ENCODE data around the gene HDAC4. TPM values are rescaled to one million over a fixed set of nuclear protein-coding genes. Genes with fewer than 3 reads are reported as not detected.

HDAC4 gene
- total and polyA plus RNA-seq, 2 of the 8 experiments (the other 6 are each of a cell fraction or from before 2014, with no cell fraction given): 15.4 to 31.5 TPM

DNA sequence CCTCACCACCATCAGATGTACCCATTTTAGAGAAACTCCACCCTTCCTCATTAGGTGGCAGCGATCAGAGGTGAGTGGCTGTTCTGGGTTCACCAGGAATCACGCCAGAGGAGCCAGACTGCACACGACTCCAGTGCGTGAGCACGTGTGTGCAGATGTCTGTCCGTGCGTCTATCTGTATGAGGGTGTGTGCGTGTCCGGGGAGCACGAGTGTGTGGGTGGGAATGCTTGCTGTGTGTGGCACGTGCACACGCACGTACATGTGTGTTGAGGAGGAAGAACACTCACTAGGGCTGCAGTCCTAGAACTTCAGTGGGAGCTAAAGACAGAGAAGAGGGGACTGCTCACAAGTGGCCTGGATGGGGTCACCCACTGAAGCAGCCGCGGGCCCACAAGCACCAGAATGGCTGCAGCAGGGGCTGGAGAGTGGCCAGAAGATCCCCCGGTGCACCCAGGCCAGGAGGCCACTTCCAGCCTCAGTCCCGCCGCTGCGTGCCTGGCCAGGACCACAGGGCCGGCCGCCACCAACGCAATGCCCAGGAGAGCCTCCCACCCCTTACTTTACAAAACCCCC is 13.9 kb downstream of the HDAC4 start (continued):
- TF ChIP-seq EZH2 (IDR thresholded peaks at IDR 0.05; ENCODE audit: low read depth, low read length, severe bottlenecking) (no peak), TCF12 (IDR thresholded peaks at IDR 0.05; ENCODE audit: low read depth, low read length) (no peak), HDAC2 (IDR thresholded peaks at IDR 0.05; ENCODE audit: borderline replicate concordance in 1 of 2, low read depth in 2 of 2, low read length in 2 of 2) (no peak), KDM5A (IDR thresholded peaks at IDR 0.05; ENCODE audit: low read length) (no peak), BRCA1 (IDR thresholded peaks at IDR 0.05; ENCODE audit: low read depth, low read length) (no peak)

Measured in H1 (cell line).